K562 (cell line): ENCODE data around the gene CTNNB1. TPM values are rescaled to one million over a fixed set of nuclear protein-coding genes. Genes with fewer than 3 reads are reported as not detected.
A peak's percentile ranks its signal among the peaks of the same experiment; 100 is the strongest.

Experiments
- ATAC-seq: fragments of 200-7000 bp; cut with Tn5 transposase; 3 replicates; pipeline ENCODE4 v1.9.1; 2020; ENCODE audit warnings: moderate library complexity
- BruUV-seq: library from RNA; stranded (reverse); fragments of 400-500 nt; replicated peaks from 2 replicates; lab custom pipeline; 2021; lab: Mats Ljungman, UMichigan
- CTCF ChIA-PET: fragments of 300-600 bp; formaldehyde crosslinking; extraction: SDS; loops from one replicate; lab custom pipeline; 2021; ENCODE audit warnings: low intra/inter-chr PET ratio; lab: Yijun Ruan, JAX
- POLR2A ChIA-PET: fragments of 300-600, 350-650 bp; sonication (Branson Sonifier 250); formaldehyde crosslinking; extraction: SDS; loops from one replicate; lab custom pipeline; 2021; ENCODE audit warnings: antibody characterized with exemption, inconsistent platforms; lab: Yijun Ruan, JAX
- DNase-seq, 4 experiments: peaks; one replicate each; pipeline versions ENCODE4 v3.0.0 to v3.0.0-alpha.2; 2011 to 2018; ENCODE audit warnings: low spot score in 3 of 4, mixed read lengths in 3 of 4; ENCODE audit errors: extremely low read depth in 1 of 4
- FAIRE-seq: peaks from 2 replicates; lab custom pipeline; 2011; peaks lifted over from hg19 to GRCh38; lab: Jason Lieb, UNC
- H2AFZ ChIP-seq: 2 replicates; pipeline ENCODE4 v1.6.0; 2011; ENCODE audit warnings: low read depth, low read length, control low read depth, inconsistent platforms
- H3K27ac ChIP-seq: fragments of 200-600 bp; 3 replicates; pipeline ENCODE4 v1.8.0; 2011; ENCODE audit warnings: low read depth, mild to moderate bottlenecking, control low read depth, inconsistent platforms, low read length, moderate library complexity, mixed read lengths; ENCODE audit errors: extremely low read depth
- H3K27me3 ChIP-seq, 2 experiments: fragments of 300-600 bp in 1 of 2; 2 replicates in 1 of 2; 3 replicates in 1 of 2; pipeline versions ENCODE4 v1.6.0 to v1.8.0; 2011; ENCODE audit warnings: inconsistent platforms in 2 of 2, low read length in 2 of 2, mild to moderate bottlenecking in 1 of 2, mixed read lengths in 1 of 2, moderate library complexity in 1 of 2; ENCODE audit not compliant: control insufficient read depth in 2 of 2, insufficient read depth in 2 of 2
- H3K36me3 ChIP-seq: fragments of 300-600 bp; 3 replicates; pipeline ENCODE4 v1.8.0; 2011; ENCODE audit warnings: mild to moderate bottlenecking, low read length, inconsistent platforms; ENCODE audit not compliant: control insufficient read depth, insufficient read depth
- H3K4me1 ChIP-seq, 2 experiments: fragments of 200-600 bp in 1 of 2; replicated peaks in 1 of 2; 2 replicates in 1 of 2; 3 replicates in 1 of 2; pipeline versions ENCODE4 v1.5.1 to v1.8.0; 2011; ENCODE audit warnings: inconsistent platforms in 2 of 2, low read length in 2 of 2, mild to moderate bottlenecking in 1 of 2, mixed read lengths in 1 of 2, moderate library complexity in 1 of 2; ENCODE audit not compliant: control insufficient read depth in 2 of 2, insufficient read depth in 2 of 2
- H3K4me2 ChIP-seq: 2 replicates; pipeline ENCODE4 v1.6.1; 2011; ENCODE audit warnings: low read length, control low read depth, inconsistent platforms, mixed read lengths; ENCODE audit not compliant: insufficient read depth
- H3K4me3 ChIP-seq: fragments of 200-600 bp; sonication (generic), shearing (Covaris generic); 2 replicates; pipeline ENCODE4 v1.5.1; 2016; ENCODE audit warnings: control low read depth, inconsistent platforms
- H3K79me2 ChIP-seq: fragments of 200-600 bp; 3 replicates; pipeline ENCODE4 v1.8.0; 2011; ENCODE audit warnings: low read length, inconsistent platforms; ENCODE audit not compliant: control insufficient read depth, insufficient read depth
- H3K9ac ChIP-seq, 2 experiments: 2 replicates each; pipeline versions ENCODE4 v1.6.0 to v1.6.1; 2011; ENCODE audit warnings: low read depth in 2 of 2, low read length in 2 of 2, control low read depth in 1 of 2, inconsistent platforms in 1 of 2, mild to moderate bottlenecking in 1 of 2, mixed read lengths in 1 of 2; ENCODE audit not compliant: insufficient read depth in 1 of 2
- H3K9me1 ChIP-seq: one replicate; pipeline ENCODE4 v1.6.0; 2011; ENCODE audit warnings: inconsistent platforms, mild to moderate bottlenecking, low read length, moderate library complexity; ENCODE audit not compliant: control insufficient read depth, insufficient read depth
- H3K9me3 ChIP-seq: replicated peaks from 2 replicates; pipeline ENCODE4 v1.5.1; 2011; ENCODE audit warnings: low read depth, low read length, inconsistent platforms; ENCODE audit not compliant: control insufficient read depth, insufficient read depth
- H4K20me1 ChIP-seq: replicated peaks from 2 replicates; pipeline ENCODE4 v1.6.1; 2011; ENCODE audit warnings: low read length, inconsistent platforms, mixed read lengths; ENCODE audit not compliant: control insufficient read depth, insufficient read depth
- C11orf30 ChIP-seq: fragments of 450-650 bp; IDR thresholded peaks from 2 replicates; pipeline ENCODE4 v1.6.1; 2016; ENCODE audit warnings: low read depth, mild to moderate bottlenecking
- FOXJ2 ChIP-seq: fragments of 200-800 bp; sonication (Bioruptor generic); IDR thresholded peaks from 2 replicates; pipeline ENCODE4 v1.6.1; 2016; ENCODE audit warnings: missing genetic modification characterization, missing compliant biosample characterization
- FOXM1 ChIP-seq, 2 experiments: fragments of 450-650 bp in 1 of 2; sonication (generic) in 1 of 2; formaldehyde crosslinking in 1 of 2; IDR thresholded peaks; 2 replicates each; pipeline versions ENCODE4 v1.6.1 to v1.9.0; 2017 to 2022; ENCODE audit warnings: low read depth in 2 of 2, mild to moderate bottlenecking in 2 of 2, missing genetic modification reagents in 1 of 2, moderate library complexity in 1 of 2
- SPI1 ChIP-seq: IDR thresholded peaks from 2 replicates; pipeline ENCODE4 v1.6.1; 2011; ENCODE audit warnings: low read depth, low read length, control low read depth, borderline replicate concordance
- ZNF3 ChIP-seq: fragments of 250-450 bp; sonication (Bioruptor Pico); IDR thresholded peaks from 2 replicates; pipeline ENCODE4 v1.5.0; 2021; ENCODE audit warnings: mild to moderate bottlenecking, moderate library complexity
- ZNF316 ChIP-seq: fragments of 450-650 bp; IDR thresholded peaks from 2 replicates; pipeline ENCODE4 v1.6.1; 2016
- WGBS: fragments of 100-300 bp; shearing (Covaris generic); methylation state at CpG from one replicate; pipeline ENCODE4 v1.1.6; 2016; ENCODE audit warnings: low coverage, mixed read lengths; ENCODE audit not compliant: insufficient coverage; ENCODE audit errors: missing lambda C conversion rate; 5-methylcytosine and 5-hydroxymethylcytosine counted together
- in situ Hi-C: fragments of 300-500 bp; cut with MboI; formaldehyde crosslinking; loops from 4 replicates; pipeline ENCODE4 v1.15.0; 2018; ENCODE audit warnings: inconsistent platforms, mixed read lengths
- intact Hi-C: fragments of 100-400 bp; cut with micrococcal nuclease; formaldehyde crosslinking; loops from 2 replicates; pipeline ENCODE4 v1.14.2; 2022
- polyA plus RNA-seq, 8 experiments: library from polyadenylated mRNA; depleted of rRNA in 4 of 8; stranded (reverse) in 5 of 8; unstranded in 3 of 8; fragments of >200 nt; fragmentation: Nextera tagmentation in 2 of 8; fragmentation: Illumina TruSeq in 1 of 8; extraction: Ambion mirVana in 2 of 8; extraction: Trizol in 1 of 8; gene quantifications; 2 replicates each; pipeline versions ENCODE4 v1.2.1 to v1.2.3, GENCODE V29; 2011 to 2014; ENCODE audit warnings: inconsistent platforms in 1 of 8, missing spikeins in 1 of 8
- total RNA-seq, 7 experiments: library from RNA; depleted of rRNA in 6 of 7; stranded (reverse); fragments of >200 nt in 6 of 7; fragmentation: Illumina TruSeq in 2 of 7; extraction: Trizol in 2 of 7; gene quantifications; 2 replicates each; pipeline versions ENCODE4 v1.2.1 to v1.2.3, GENCODE V29; 2011 to 2021; ENCODE audit warnings: low replicate concordance in 1 of 7

The CTNNB1 gene
- total and polyA plus RNA-seq, 9 of the 15 experiments (the other 6 are each of a cell fraction or from before 2014, with no cell fraction given): 44.3 to 193 (median 154) TPM

- no peak overlapping the region for H3K4me3 ChIP-seq
- WGBS: 82% methylated on average over 9 of the region's 9 CpGs
- no peaks in the 10 kb centered on the region for H3K9me1 ChIP-seq
- CTCF ChIA-PET: no interaction called here
- peaks cover 7 to 43% of the 10 kb centered on the region in 2 experiments; a peak in 4 of 5 replicates for H3K4me1 ChIP-seq
- POLR2A ChIA-PET: interaction anchor here (1.1 to 2.0 kb wide), 2 partner anchors 9 to 10 kb away, joined by 3 to 6 read pairs; no protein-coding TSS in a partner anchor
- no peaks in the 10 kb centered on the region for H3K9me3 ChIP-seq
- TF ChIP-seq ZNF316 (peak; percentile 73), FOXM1 (IDR thresholded peaks at IDR 0.05; ENCODE audit: low read depth) (no peak), FOXM1 (CRISPR knock-in tag; IDR thresholded peaks at IDR 0.05; ENCODE audit: low read depth) (no peak), C11orf30 (peak; percentile 25; the same call in 1 of the 2 replicates)
- intact Hi-C loops (loop anchor here (10.0 kb wide), 1 partner anchor 621 kb away; no protein-coding TSS in a partner anchor), in situ Hi-C loops (no loop called here)
- no TSS peak for BruUV-seq
- no peak overlapping the region for H3K9ac ChIP-seq
- no peak overlapping the region for H3K4me2 ChIP-seq
- H3K36me3 ChIP-seq: no peaks in the 10 kb centered on the region
- ATAC-seq: no peak
- FAIRE-seq: no peak
- no peaks in the 10 kb centered on the region for H3K27me3 ChIP-seq
- no peak overlapping the region for H2AFZ ChIP-seq
- peaks cover 97% of the 10 kb centered on the region for H3K79me2 ChIP-seq
- H4K20me1 ChIP-seq: peaks cover 79% of the 10 kb centered on the region
- H3K27ac ChIP-seq: no peak overlapping the region
- DNase-seq: no peak
Measured at GRCh38 chr3:41205591-41205990, 6.3 kb downstream of the CTNNB1 start.

- DNase-seq (no peak), ATAC-seq (peak; percentile 65), FAIRE-seq (no peak)
- Histone ChIP-seq H2AFZ (no peak overlapping the region), H3K9me3 (no peaks in the 10 kb centered on the region), H3K4me1 (peaks cover 7 to 36% of the 10 kb centered on the region in 2 experiments; a peak in 4 of 5 replicates), H3K4me3 (no peak overlapping the region), H4K20me1 (peaks cover 80% of the 10 kb centered on the region), H3K36me3 (no peaks in the 10 kb centered on the region; the same call in 2 of the 3 replicates), H3K27me3 (no peaks in the 10 kb centered on the region)
- BruUV-seq: no TSS peak
- intact Hi-C loops: loop anchor here (10.0 kb wide), 1 partner anchor 623 kb away; no protein-coding TSS in a partner anchor
- POLR2A ChIA-PET: interaction anchor here (0.9 to 5.4 kb wide), 3 partner anchors 8 to 29 kb away, joined by 3 to 33 read pairs (median 9); partner anchors contain the start of gene CTNNB1
- no peak for TF ChIP-seq ZNF3
- TF ChIP-seq FOXJ2 (tag): no peak
- TF ChIP-seq SPI1: peak; percentile 40; the same call in 1 of the 2 replicates
- TF ChIP-seq, all 486 proteins: peak for 1
- Histone ChIP-seq H3K9ac (no peak overlapping the region), H3K79me2 (peaks cover 97% of the 10 kb centered on the region), H3K9me1 (no peaks in the 10 kb centered on the region), H3K4me2 (no peak overlapping the region), H3K27ac (no peak overlapping the region)
- CTCF ChIA-PET: no interaction called here
- 0% methylated on average over 1 of the region's 1 CpG for WGBS
- in situ Hi-C loops: no loop called here
Measured at GRCh38 chr3:41207355-41207754, 8.1 kb downstream of the CTNNB1 start.
